HepG2 (cell line): ENCODE data around the gene HRH3. TPM values are rescaled to one million over a fixed set of nuclear protein-coding genes. Genes with fewer than 3 reads are reported as not detected.

Experiments
- ATAC-seq: fragments of 200-7000 bp; cut with Tn5 transposase; 3 replicates; pipeline ENCODE4 v1.9.1; 2020; ENCODE audit warnings: mild to moderate bottlenecking, moderate library complexity
- BruUV-seq: library from RNA; stranded (reverse); fragments of 400-500 nt; replicated peaks from 2 replicates; lab custom pipeline; 2021; lab: Mats Ljungman, UMichigan
- CTCF ChIA-PET: fragments of 300-600 bp; formaldehyde crosslinking; extraction: SDS; loops from one replicate; lab custom pipeline; 2021; ENCODE audit warnings: low total read pairs, inconsistent platforms, low intra/inter-chr PET ratio; lab: Yijun Ruan, JAX
- POLR2A ChIA-PET: fragments of 350-600 bp; sonication (Branson Sonifier 250); formaldehyde crosslinking; loops from one replicate; lab custom pipeline; 2020; ENCODE audit warnings: antibody characterized with exemption, inconsistent platforms; lab: Yijun Ruan, JAX
- DNase-seq: peaks from one replicate; pipeline ENCODE4 v3.0.0-alpha.2; 2015; ENCODE audit warnings: low spot score
- FAIRE-seq: peaks from 3 replicates; lab custom pipeline; 2011; peaks lifted over from hg19 to GRCh38; lab: Jason Lieb, UNC
- H2AFZ ChIP-seq: one replicate; pipeline ENCODE4 v1.6.1; 2011; ENCODE audit warnings: low read length, inconsistent platforms
- H3K27ac ChIP-seq: fragments of 300-600 bp; 3 replicates; pipeline ENCODE4 v1.8.0; 2011; ENCODE audit warnings: mixed run types, mild to moderate bottlenecking, mixed read lengths, low read length, inconsistent platforms; ENCODE audit not compliant: insufficient read depth; ENCODE audit errors: extremely low read length
- H3K27me3 ChIP-seq, 2 experiments: fragments of 200-600 bp in 1 of 2; 2 replicates in 1 of 2; 3 replicates in 1 of 2; pipeline versions ENCODE4 v1.6.0 to v1.8.0; 2011; ENCODE audit warnings: low read length in 2 of 2, mild to moderate bottlenecking in 2 of 2, moderate library complexity in 2 of 2, inconsistent platforms in 1 of 2; ENCODE audit not compliant: insufficient read depth in 2 of 2, control insufficient read depth in 1 of 2
- H3K36me3 ChIP-seq, 2 experiments: fragments of 200-600 bp in 1 of 2; replicated peaks in 1 of 2; 2 replicates in 1 of 2; 3 replicates in 1 of 2; pipeline versions ENCODE4 v1.5.1 to v1.8.0; 2011; ENCODE audit warnings: low read length in 2 of 2, inconsistent platforms in 1 of 2; ENCODE audit not compliant: insufficient read depth in 2 of 2, control insufficient read depth in 1 of 2
- H3K4me1 ChIP-seq: 2 replicates; pipeline ENCODE4 v1.5.1; 2012; ENCODE audit warnings: low read length, inconsistent platforms; ENCODE audit not compliant: insufficient read depth
- H3K4me2 ChIP-seq: 2 replicates; pipeline ENCODE4 v1.6.0; 2011; ENCODE audit warnings: low read depth, low read length, inconsistent platforms
- H3K4me3 ChIP-seq, 3 experiments: fragments of 200-600 bp in 1 of 3; sonication (generic), shearing (Covaris generic) in 1 of 3; replicated peaks in 1 of 3; 2 replicates each; pipeline ENCODE4 v1.5.1; 2011 to 2016; ENCODE audit warnings: low read length in 3 of 3, inconsistent platforms in 2 of 3, low read depth in 2 of 3, mild to moderate bottlenecking in 2 of 3, control low read depth in 1 of 3, mixed read lengths in 1 of 3; ENCODE audit not compliant: insufficient read depth in 1 of 3
- H3K79me2 ChIP-seq: one replicate; pipeline ENCODE4 v1.6.1; 2011; ENCODE audit warnings: low read length, inconsistent platforms; ENCODE audit not compliant: insufficient read depth
- H3K9ac ChIP-seq: 2 replicates; pipeline ENCODE4 v1.6.0; 2011; ENCODE audit warnings: mild to moderate bottlenecking, low read depth, low read length, inconsistent platforms; ENCODE audit not compliant: insufficient read depth
- H3K9me3 ChIP-seq: 2 replicates; pipeline ENCODE4 v1.5.1; 2012; ENCODE audit warnings: mild to moderate bottlenecking, low read length
- H4K20me1 ChIP-seq: 2 replicates; pipeline ENCODE4 v1.6.0; 2011; ENCODE audit warnings: inconsistent platforms, mild to moderate bottlenecking, low read length, moderate library complexity; ENCODE audit not compliant: insufficient read depth
- AGO2 ChIP-seq: fragments of 200-400 bp; formaldehyde crosslinking; optimal IDR thresholded peaks from 2 replicates; pipeline ENCODE3; 2017; ENCODE audit warnings: mild to moderate bottlenecking, low read depth, low read length, moderate library complexity
- AKAP8 ChIP-seq: sonication (generic); formaldehyde crosslinking; IDR thresholded peaks from 2 replicates; pipeline ENCODE4 v1.5.1; 2020; ENCODE audit warnings: mild to moderate bottlenecking, missing genetic modification reagents
- BATF2 ChIP-seq: sonication (generic); formaldehyde crosslinking; IDR thresholded peaks from 2 replicates; pipeline ENCODE4 v1.8.0; 2022; ENCODE audit warnings: mild to moderate bottlenecking, missing genetic modification reagents, moderate library complexity
- CBFB ChIP-seq: sonication (generic); formaldehyde crosslinking; IDR thresholded peaks from 2 replicates; pipeline ENCODE4 v1.4.0; 2020; ENCODE audit warnings: missing genetic modification reagents
- CSRNP1 ChIP-seq: sonication (generic); formaldehyde crosslinking; IDR thresholded peaks from 2 replicates; pipeline ENCODE4 v1.8.1; 2023; ENCODE audit warnings: mild to moderate bottlenecking, missing genetic modification reagents
- HHEX ChIP-seq: IDR thresholded peaks from 2 replicates; pipeline ENCODE4 v1.6.1; 2016; ENCODE audit warnings: control low read depth
- MLLT10 ChIP-seq: sonication (generic); formaldehyde crosslinking; IDR thresholded peaks from 2 replicates; pipeline ENCODE4 v1.4.0; 2020; ENCODE audit warnings: missing genetic modification reagents
- ONECUT2 ChIP-seq: sonication (generic); formaldehyde crosslinking; IDR thresholded peaks from 2 replicates; pipeline ENCODE4 v1.4.0; 2020; ENCODE audit warnings: missing genetic modification reagents
- PBX3 ChIP-seq: sonication (generic); formaldehyde crosslinking; IDR thresholded peaks from 2 replicates; pipeline ENCODE4 v1.8.1; 2023; ENCODE audit warnings: missing genetic modification reagents, inconsistent platforms, borderline replicate concordance
- PCBP2 ChIP-seq: fragments of 200-400 bp; formaldehyde crosslinking; optimal IDR thresholded peaks from 2 replicates; pipeline ENCODE3; 2018; ENCODE audit warnings: low read length, low read depth; ENCODE audit not compliant: poor library complexity, severe bottlenecking
- PHB2 ChIP-seq: fragments of 450-650 bp; IDR thresholded peaks from 2 replicates; pipeline ENCODE4 v1.6.1; 2018; ENCODE audit not compliant: partially characterized antibody
- RBM39 ChIP-seq: fragments of 200-400 bp; formaldehyde crosslinking; IDR thresholded peaks from one replicate; pipeline ENCODE4 v1.6.1; 2018; ENCODE audit warnings: antibody characterized with exemption, mild to moderate bottlenecking, low read depth, low read length; ENCODE audit not compliant: poor library complexity, severe bottlenecking
- TRIM24 ChIP-seq: sonication (generic); formaldehyde crosslinking; IDR thresholded peaks from 2 replicates; pipeline ENCODE4 v1.8.0; 2022; ENCODE audit warnings: mild to moderate bottlenecking, missing genetic modification reagents
- ZNF292 ChIP-seq: sonication (generic); formaldehyde crosslinking; IDR thresholded peaks from 2 replicates; pipeline ENCODE4 v1.8.1; 2022; ENCODE audit warnings: mild to moderate bottlenecking, low read depth, missing genetic modification reagents, borderline replicate concordance
- ZNF382 ChIP-seq: sonication (generic); formaldehyde crosslinking; IDR thresholded peaks from 2 replicates; pipeline ENCODE4 v1.5.0; 2020; ENCODE audit warnings: missing genetic modification reagents, mild to moderate bottlenecking, borderline replicate concordance
- ZNF383 ChIP-seq: sonication (generic); formaldehyde crosslinking; IDR thresholded peaks from 2 replicates; pipeline ENCODE4 v1.4.0; 2020; ENCODE audit warnings: missing genetic modification reagents, mild to moderate bottlenecking, borderline replicate concordance
- ZNF768 ChIP-seq: sonication (generic); formaldehyde crosslinking; IDR thresholded peaks from 2 replicates; pipeline ENCODE4 v1.4.0; 2020; ENCODE audit warnings: missing genetic modification reagents
- WGBS: methylation state at CpG from one replicate; pipeline ENCODE4 v1.1.6; 2017; ENCODE audit warnings: low lambda C conversion rate; 5-methylcytosine and 5-hydroxymethylcytosine counted together
- in situ Hi-C: cut with HindIII; loops from 2 replicates; pipeline ENCODE4 v1.10.0; 2017; ENCODE audit warnings: low pct_unique_long_range_greater_than_20kb; ENCODE audit not compliant: extremely low pct_ligation_motif_present
- intact Hi-C: fragments of 100-400 bp; cut with micrococcal nuclease; formaldehyde crosslinking; loops from one replicate; pipeline ENCODE4 v1.10.0; 2022; ENCODE audit not compliant: unreplicated experiment
- polyA plus RNA-seq, 8 experiments: library from polyadenylated mRNA; depleted of rRNA in 3 of 8; stranded (reverse) in 7 of 8; unstranded in 1 of 8; fragments of >200 nt; fragmentation: Illumina TruSeq in 4 of 8; extraction: Trizol in 4 of 8; gene quantifications; 2 replicates each; pipeline versions ENCODE4 v1.2.1 to v1.2.3, GENCODE V29; 2011 to 2016; ENCODE audit warnings: low read depth in 4 of 8, missing spikeins in 1 of 8, mixed read lengths in 1 of 8; ENCODE audit not compliant: insufficient read depth in 1 of 8
- total RNA-seq, 5 experiments: library from RNA; depleted of rRNA; stranded (reverse); fragments of >200 nt; fragmentation: Illumina TruSeq; extraction: Trizol; gene quantifications; 2 replicates each; pipeline ENCODE4 v1.2.3, GENCODE V29; 2016; ENCODE audit warnings: low read depth in 1 of 5

The HRH3 gene
- total and polyA plus RNA-seq, 2 of the 13 experiments (the other 11 are each of a cell fraction or from before 2014, with no cell fraction given): 0.18 TPM; not detected in 1

- no peak for TF ChIP-seq PBX3 (CRISPR knock-in tag)
- peak; percentile 95 for TF ChIP-seq AGO2
- 0 out of 2 replicates have a peak, but pooled peaks have one; percentile 39 for TF ChIP-seq AKAP8
Measured at GRCh38 chr20:62205618-62206387, 14.3 kb downstream of the HRH3 start (continued).

GRCh38 chr20:62203378-62204030 lies 16.6 kb downstream of the HRH3 start:
- H4K20me1 ChIP-seq: no peaks in the 10 kb centered on the region
- H3K4me2 ChIP-seq: no peak overlapping the region
- FAIRE-seq (no peak), ATAC-seq (no peak), DNase-seq (no peak)
- TF ChIP-seq HHEX: no peak
- TF ChIP-seq RBM39: peak; percentile 28
- TF ChIP-seq PHB2: no peak
- no peak for TF ChIP-seq ZNF292 (CRISPR knock-in tag)
- TF ChIP-seq CBFB (CRISPR knock-in tag): no peak
- TF ChIP-seq PCBP2: no peak
- TF ChIP-seq ZNF382: no peak
- TF ChIP-seq TRIM24: no peak
- no peak for TF ChIP-seq ZNF383 (CRISPR knock-in tag)
- no peak for TF ChIP-seq ONECUT2 (CRISPR knock-in tag)
- no peak for TF ChIP-seq BATF2 (CRISPR knock-in tag)
- 0 out of 2 replicates have a peak, but pooled peaks have one; percentile 28 for TF ChIP-seq ZNF768 (CRISPR knock-in tag)
- peak; percentile 46 for TF ChIP-seq AGO2
- no peak for TF ChIP-seq CSRNP1 (CRISPR knock-in tag)
- no peak for TF ChIP-seq PBX3 (CRISPR knock-in tag)
- TF ChIP-seq MLLT10 (CRISPR knock-in tag): no peak
- intact Hi-C loops (no loop called here), in situ Hi-C loops (no loop called here)
- H3K4me3 ChIP-seq: no peak overlapping the region
- WGBS: 97% methylated on average over 22 of the region's 22 CpGs
- H3K9ac ChIP-seq: no peak overlapping the region
- H3K36me3 ChIP-seq: peaks cover 24 to 35% of the 10 kb centered on the region in 2 experiments; a peak in 4 of 5 replicates
- H3K27ac ChIP-seq: no peak overlapping the region
- POLR2A ChIA-PET: no interaction called here
- no peaks in the 10 kb centered on the region for H3K27me3 ChIP-seq
- H2AFZ ChIP-seq: no peak overlapping the region
- H3K79me2 ChIP-seq: no peaks in the 10 kb centered on the region
- no peaks in the 10 kb centered on the region for H3K9me3 ChIP-seq
- no TSS peak for BruUV-seq
- no peaks in the 10 kb centered on the region for H3K4me1 ChIP-seq
- CTCF ChIA-PET: no interaction called here
